G401 (cell line): ENCODE results near the gene PABPC1L2B. TPM values are rescaled to one million over a fixed set of nuclear protein-coding genes. Genes with fewer than 3 reads are reported as not detected.
"Not testable (repeated sequence)": the region's sequence is repeated elsewhere in the genome, so short reads cannot be mapped to it uniquely, and the experiment has no call there.

ENCODE experiments used
- DNase-seq: peaks from one replicate; pipeline ENCODE4 v3.0.0-alpha.2; 2015; ENCODE audit warnings: low spot score
- in situ Hi-C: cut with HindIII; loops from 2 replicates; pipeline ENCODE4 v1.10.0; 2016; ENCODE audit warnings: low sequenced_read_pairs, mixed read lengths
- total RNA-seq: library from RNA; depleted of rRNA; stranded (reverse); fragments of >200 nt; shearing (Covaris generic); gene quantifications from 2 replicates; pipeline ENCODE4 v1.2.3, GENCODE V29; 2014; rRNA removed

The PABPC1L2B gene
- total RNA-seq, result not detected in 2 replicates

- DNase-seq, in situ Hi-C loops: not testable (repeated sequence)
These were observed at the start of gene PABPC1L2B for GRCh38 chrX:73002733-73003132. TSS of gene PABPC1L2B (plus strand) at chrX:73002939. CDS start at chrX:73003643, 704 bp downstream.

GRCh38 chrX:72959971-72960370, 42.8 kb upstream of the PABPC1L2B start:
- in situ Hi-C loops, DNase-seq: not testable (repeated sequence)

GRCh38 chrX:72971859-72972258, 30.9 kb upstream of the PABPC1L2B start:
- DNase-seq, in situ Hi-C loops: not testable (repeated sequence)

GRCh38 chrX:72974885-72975284, 27.9 kb upstream of the PABPC1L2B start:
- in situ Hi-C loops, DNase-seq: not testable (repeated sequence)

GRCh38 chrX:72980894-72981469, 21.8 kb upstream of the PABPC1L2B start:
- DNase-seq, in situ Hi-C loops: not testable (repeated sequence)

- in situ Hi-C loops, DNase-seq: not testable (repeated sequence)
These were observed 1.3 kb downstream of the PABPC1L2B start for GRCh38 chrX:73004032-73004431.

GRCh38 chrX:73021361-73022092, 18.8 kb downstream of the PABPC1L2B start:
- no peak for DNase-seq
- in situ Hi-C loops, result no loop called here

GRCh38 chrX:73022093-73022445, 19.3 kb downstream of the PABPC1L2B start:
- DNase-seq, in situ Hi-C loops: not testable (repeated sequence)

- no peak for DNase-seq
- in situ Hi-C loops, result no loop called here
These were observed 26.1 kb downstream of the PABPC1L2B start for GRCh38 chrX:73028876-73029275.

Other genes starting within 250 kb of the PABPC1L2B start
- gene DMRTC1B, start 226.0 kb upstream of the PABPC1L2B start, total RNA-seq, result not detected in 2 replicates
- not detected in 2 replicates for gene FAM236B, start 220.3 kb upstream of the PABPC1L2B start, total RNA-seq
- gene FAM236D, start 194.7 kb upstream of the PABPC1L2B start, total RNA-seq, result not detected in 2 replicates
- gene FAM236C, start 90.3 kb upstream of the PABPC1L2B start, total RNA-seq, result not detected in 2 replicates
- gene FAM236A, start 64.7 kb upstream of the PABPC1L2B start, total RNA-seq, result not detected in 2 replicates
- not detected in 2 replicates for gene DMRTC1, start 59.1 kb upstream of the PABPC1L2B start, total RNA-seq
- not detected in 2 replicates for gene PABPC1L2A, start 76.6 kb downstream of the PABPC1L2B start, total RNA-seq
- gene NAP1L2, start 211.9 kb downstream of the PABPC1L2B start, total RNA-seq, result 0.86 TPM in 1 of 2 replicates, not detected in the other